MM.1S (cell line): ENCODE data around the gene ST3GAL3.

Experiments
- DNase-seq: peaks from one replicate; pipeline ENCODE4 v3.0.0-alpha.2; 2015
- H2AFZ ChIP-seq: fragments of 300-600 bp; sonication (generic); 2 replicates; pipeline ENCODE4 v1.6.0; 2016; ENCODE audit warnings: antibody characterized with exemption, low read length
- H3F3A ChIP-seq: fragments of 300-600 bp; sonication (generic); 2 replicates; pipeline ENCODE4 v1.6.1; 2016; ENCODE audit warnings: mild to moderate bottlenecking, antibody characterized with exemption, low read length, moderate library complexity, mixed read lengths; ENCODE audit not compliant: insufficient read depth
- H3K27ac ChIP-seq: fragments of 300-600 bp; sonication (generic); 2 replicates; pipeline ENCODE4 v1.5.1; 2016; ENCODE audit warnings: mild to moderate bottlenecking, low read length
- H3K27me3 ChIP-seq: fragments of 300-600 bp; sonication (generic); replicated peaks from 2 replicates; pipeline ENCODE4 v1.6.0; 2016; ENCODE audit warnings: low read length; ENCODE audit not compliant: insufficient read depth
- H3K36me3 ChIP-seq: fragments of 300-600 bp; sonication (generic); replicated peaks from 2 replicates; pipeline ENCODE4 v1.6.1; 2016; ENCODE audit warnings: mild to moderate bottlenecking, low read length, mixed read lengths; ENCODE audit not compliant: insufficient read depth
- H3K4me1 ChIP-seq: fragments of 300-600 bp; sonication (generic); 2 replicates; pipeline ENCODE4 v1.6.1; 2016; ENCODE audit warnings: low read length, mixed read lengths
- H3K4me2 ChIP-seq: fragments of 300-600 bp; sonication (generic); 2 replicates; pipeline ENCODE4 v1.6.0; 2016; ENCODE audit warnings: low read depth, low read length
- H3K4me3 ChIP-seq: fragments of 300-600 bp; sonication (generic); 2 replicates; pipeline ENCODE4 v1.5.1; 2016; ENCODE audit warnings: low read length, mixed read lengths
- H3K79me2 ChIP-seq: fragments of 300-600 bp; sonication (generic); 2 replicates; pipeline ENCODE4 v1.6.1; 2016; ENCODE audit warnings: mixed run types, low read length, mixed read lengths
- H3K9ac ChIP-seq: fragments of 300-600 bp; sonication (generic); 2 replicates; pipeline ENCODE4 v1.6.1; 2016; ENCODE audit warnings: low read length, mixed read lengths
- H3K9me2 ChIP-seq: fragments of 300-600 bp; sonication (generic); replicated peaks from 2 replicates; pipeline ENCODE4 v1.6.1; 2016; ENCODE audit warnings: mild to moderate bottlenecking, low read length, mixed read lengths; ENCODE audit not compliant: insufficient read depth
- H3K9me3 ChIP-seq: fragments of 300-600 bp; sonication (generic); replicated peaks from 2 replicates; pipeline ENCODE4 v1.6.1; 2016; ENCODE audit warnings: mild to moderate bottlenecking, low read length, mixed read lengths; ENCODE audit not compliant: insufficient read depth
- H4K20me1 ChIP-seq: fragments of 300-600 bp; sonication (generic); 2 replicates; pipeline ENCODE4 v1.6.1; 2016; ENCODE audit warnings: mild to moderate bottlenecking, low read length, moderate library complexity, mixed read lengths; ENCODE audit not compliant: insufficient read depth
- EZH2 ChIP-seq: fragments of 300-600 bp; sonication (generic); optimal IDR thresholded peaks from 2 replicates; pipeline ENCODE3; 2017; ENCODE audit warnings: low read depth, mild to moderate bottlenecking, antibody characterized with exemption, low read length, mixed read lengths
- EZH2phosphoT487 ChIP-seq: fragments of 300-600 bp; sonication (generic); IDR thresholded peaks from 2 replicates; pipeline ENCODE4 v1.6.1; 2018; ENCODE audit warnings: antibody characterized with exemption, low read length
- TF ChIP-seq, protein P1 (sequence below): fragments of 300-600 bp; sonication (generic); IDR thresholded peaks from 2 replicates; pipeline ENCODE4 v1.5.1; 2016; ENCODE audit warnings: antibody characterized with exemption, low read length, mixed read lengths

ST3GAL3 gene

GRCh38 chr1:43913051-43913501 lies 205.7 kb downstream of the ST3GAL3 start:
- Histone ChIP-seq H3K4me3 (no peak overlapping the region), H3K4me1 (no peaks in the 10 kb centered on the region), H3K9me2 (no peaks in the 10 kb centered on the region), H3K79me2 (no peaks in the 10 kb centered on the region), H4K20me1 (no peaks in the 10 kb centered on the region), H3K27me3 (no peaks in the 10 kb centered on the region), H3K27ac (no peak overlapping the region), H3F3A (no peaks in the 10 kb centered on the region), H3K9me3 (no peaks in the 10 kb centered on the region), H2AFZ (no peak overlapping the region), H3K9ac (no peak overlapping the region), H3K36me3 (no peaks in the 10 kb centered on the region), H3K4me2 (no peak overlapping the region)
- DNase-seq, result no peak
- TF ChIP-seq EZH2, result no peak
- no peak for TF ChIP-seq EZH2phosphoT487
- TF ChIP-seq, protein P1, sequence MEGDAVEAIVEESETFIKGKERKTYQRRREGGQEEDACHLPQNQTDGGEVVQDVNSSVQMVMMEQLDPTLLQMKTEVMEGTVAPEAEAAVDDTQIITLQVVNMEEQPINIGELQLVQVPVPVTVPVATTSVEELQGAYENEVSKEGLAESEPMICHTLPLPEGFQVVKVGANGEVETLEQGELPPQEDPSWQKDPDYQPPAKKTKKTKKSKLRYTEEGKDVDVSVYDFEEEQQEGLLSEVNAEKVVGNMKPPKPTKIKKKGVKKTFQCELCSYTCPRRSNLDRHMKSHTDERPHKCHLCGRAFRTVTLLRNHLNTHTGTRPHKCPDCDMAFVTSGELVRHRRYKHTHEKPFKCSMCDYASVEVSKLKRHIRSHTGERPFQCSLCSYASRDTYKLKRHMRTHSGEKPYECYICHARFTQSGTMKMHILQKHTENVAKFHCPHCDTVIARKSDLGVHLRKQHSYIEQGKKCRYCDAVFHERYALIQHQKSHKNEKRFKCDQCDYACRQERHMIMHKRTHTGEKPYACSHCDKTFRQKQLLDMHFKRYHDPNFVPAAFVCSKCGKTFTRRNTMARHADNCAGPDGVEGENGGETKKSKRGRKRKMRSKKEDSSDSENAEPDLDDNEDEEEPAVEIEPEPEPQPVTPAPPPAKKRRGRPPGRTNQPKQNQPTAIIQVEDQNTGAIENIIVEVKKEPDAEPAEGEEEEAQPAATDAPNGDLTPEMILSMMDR, result no peak

GRCh38 chr1:43913666-43914360 lies 206.5 kb downstream of the ST3GAL3 start:
- no peaks in the 10 kb centered on the region for H3K9me2 ChIP-seq
- no peak overlapping the region for H3K4me3 ChIP-seq
- H4K20me1 ChIP-seq, result no peaks in the 10 kb centered on the region
- H2AFZ ChIP-seq, result no peak overlapping the region
- H3K9me3 ChIP-seq, result no peaks in the 10 kb centered on the region
- H3K27ac ChIP-seq, result no peak overlapping the region
- TF ChIP-seq EZH2 (no peak), EZH2phosphoT487 (no peak)
- TF ChIP-seq, protein P1, result no peak
- DNase-seq, result no peak
- no peaks in the 10 kb centered on the region for H3F3A ChIP-seq
- H3K36me3 ChIP-seq, result no peaks in the 10 kb centered on the region
- no peaks in the 10 kb centered on the region for H3K4me1 ChIP-seq
- H3K9ac ChIP-seq, result no peak overlapping the region
- H3K27me3 ChIP-seq, result no peaks in the 10 kb centered on the region
- no peaks in the 10 kb centered on the region for H3K79me2 ChIP-seq
- no peak overlapping the region for H3K4me2 ChIP-seq

GRCh38 chr1:43914576-43915525 lies 207.5 kb downstream of the ST3GAL3 start:
- Histone ChIP-seq H3K9me2 (no peaks in the 10 kb centered on the region), H3K4me3 (no peak overlapping the region), H2AFZ (no peak overlapping the region), H3K36me3 (no peaks in the 10 kb centered on the region), H3F3A (no peaks in the 10 kb centered on the region), H4K20me1 (no peaks in the 10 kb centered on the region), H3K4me2 (no peak overlapping the region), H3K79me2 (no peaks in the 10 kb centered on the region), H3K4me1 (no peaks in the 10 kb centered on the region), H3K27ac (no peak overlapping the region), H3K9ac (no peak overlapping the region), H3K9me3 (no peaks in the 10 kb centered on the region), H3K27me3 (no peaks in the 10 kb centered on the region)
- TF ChIP-seq EZH2, result no peak
- TF ChIP-seq EZH2phosphoT487, result no peak
- TF ChIP-seq, protein P1, result no peak
- DNase-seq, result no peak
